Adrenal gland (tissue), 12 donors: ENCODE data around the gene ABCF3. TPM values are rescaled to one million over a fixed set of nuclear protein-coding genes. Genes with fewer than 3 reads are reported as not detected.

Experiments
- DNase-seq, 7 donors: peaks; one replicate each; pipeline ENCODE4 v3.0.0-alpha.2; 2019 to 2020
- H3K27ac ChIP-seq, 5 donors: fragments of 200-600 bp; sonication (generic) in 4 of 5; 1 replicate in 3 of 5; 2 replicates in 2 of 5; pipeline versions ENCODE4 v1.5.1 to v1.8.0; 2016 to 2020; ENCODE audit warnings: mild to moderate bottlenecking in 1 of 5
- H3K27me3 ChIP-seq: fragments of 200-600 bp; 2 replicates; pipeline ENCODE4 v1.8.0; 2021
- H3K36me3 ChIP-seq, 2 donors: fragments of 200-600 bp; replicated peaks in 1 of 2; 1 replicate in 1 of 2; 2 replicates in 1 of 2; pipeline versions ENCODE4 v1.5.1 to v1.8.0; 2018 to 2022
- H3K4me1 ChIP-seq, 2 donors: fragments of 200-600 bp; replicated peaks in 1 of 2; 1 replicate in 1 of 2; 2 replicates in 1 of 2; pipeline versions ENCODE4 v1.5.1 to v1.8.0; 2018 to 2021
- H3K4me3 ChIP-seq, 4 donors: fragments of 200-600 bp; sonication (generic) in 3 of 4; one replicate each; pipeline ENCODE4 v1.5.1; 2016 to 2018
- H3K9me3 ChIP-seq, 3 donors: fragments of 200-600 bp; sonication (generic) in 1 of 3; replicated peaks in 1 of 3; 1 replicate in 2 of 3; 2 replicates in 1 of 3; pipeline versions ENCODE4 v1.5.1 to v1.8.0; 2016 to 2021
- POLR2A ChIP-seq, 2 donors: fragments of 450-650 bp; IDR thresholded peaks; one replicate each; pipeline ENCODE4 v1.6.1; 2017; ENCODE audit warnings: antibody characterized with exemption in 2 of 2, mild to moderate bottlenecking in 2 of 2, moderate library complexity in 1 of 2
- WGBS, 4 donors: extraction: QIAGEN DNeasy Blood & Tissue Kit in 2 of 4; methylation state at CpG; one replicate each; pipeline versions ENCODE4 v1.1.5 to v1.1.7; 2013 to 2017; 5-methylcytosine and 5-hydroxymethylcytosine counted together
- intact Hi-C, 2 donors: fragments of 100-400 bp; cut with DNase I; formaldehyde crosslinking; loops; one replicate each; pipeline versions ENCODE4 v1.14.1 to v1.15.0; 2022 to 2023
- polyA plus RNA-seq, 3 donors: library from polyadenylated mRNA; stranded (reverse); fragments of 200-250 nt in 2 of 3; fragments of 350-450 nt in 1 of 3; fragmentation: Illumina TruSeq in 1 of 3; extraction: RNeasy Lipid Tissue Mini Kit (QIAGEN cat#74804) in 1 of 3; gene quantifications; one replicate each; pipeline ENCODE4 v1.2.3, GENCODE V29; 2013 to 2014
- total RNA-seq, 9 donors: library from RNA; depleted of rRNA in 4 of 9; stranded (reverse); fragments of >200 nt in 4 of 9; fragments of 120-200 nt in 1 of 9; fragmentation: NEBNext Ultra II Directional in 1 of 9; extraction: Animal tissue kit (Norgen Biotek cat#: 25700) in 1 of 9; gene quantifications; one replicate each; pipeline versions ENCODE4 v1.1.0 to v1.2.4, GENCODE V29; 2013 to 2023
- TF ChIP-seq, protein P1 (sequence below), 6 experiments: fragments of 450-650 bp in 4 of 6; fragments of 200-600 bp in 2 of 6; sonication (generic) in 1 of 6; IDR thresholded peaks; 1 replicate in 5 of 6; 2 replicates in 1 of 6; pipeline versions ENCODE4 v1.5.1 to v1.8.0; 2016 to 2021; ENCODE audit warnings: antibody characterized with exemption in 6 of 6, mild to moderate bottlenecking in 2 of 6, moderate library complexity in 1 of 6
- donor health status: healthy with polysubstance abuse.
- donor health status: Bipolar disorder and iron deficiency.
- donor health status: DM: yes; HTN: yes; CAD: no.
- donor health status: DM: no; HTN: no; CAD: no.
- donor health status: DM: no; HTN: no; CAD: no.
- donor health status: DM: yes; HTN: yes; CAD: no.

The ABCF3 gene
- total and polyA plus RNA-seq, 12 donors: 93.6 to 353 (median 201) TPM

GRCh38 chr3:184209146-184209923 lies 23.3 kb downstream of the ABCF3 start:
- intact Hi-C loops: no loop called here
- Histone ChIP-seq H3K27ac (peak overlapping the region in 4 of 5 donors; percentile 16 to 74 (median 62)), H3K27me3 (no peaks in the 10 kb centered on the region), H3K9me3 (no peaks in the 10 kb centered on the region), H3K4me1 (peaks cover 9 to 28% of the 10 kb centered on the region in 2 donors), H3K36me3 (no peaks in the 10 kb centered on the region), H3K4me3 (no peak overlapping the region)
- 26 to 30% (median 28%) methylated on average over 11 of the region's 11 CpGs for WGBS, 4 donors
- no peak for TF ChIP-seq POLR2A (IDR thresholded peaks at IDR 0.05)
- TF ChIP-seq, protein P1, sequence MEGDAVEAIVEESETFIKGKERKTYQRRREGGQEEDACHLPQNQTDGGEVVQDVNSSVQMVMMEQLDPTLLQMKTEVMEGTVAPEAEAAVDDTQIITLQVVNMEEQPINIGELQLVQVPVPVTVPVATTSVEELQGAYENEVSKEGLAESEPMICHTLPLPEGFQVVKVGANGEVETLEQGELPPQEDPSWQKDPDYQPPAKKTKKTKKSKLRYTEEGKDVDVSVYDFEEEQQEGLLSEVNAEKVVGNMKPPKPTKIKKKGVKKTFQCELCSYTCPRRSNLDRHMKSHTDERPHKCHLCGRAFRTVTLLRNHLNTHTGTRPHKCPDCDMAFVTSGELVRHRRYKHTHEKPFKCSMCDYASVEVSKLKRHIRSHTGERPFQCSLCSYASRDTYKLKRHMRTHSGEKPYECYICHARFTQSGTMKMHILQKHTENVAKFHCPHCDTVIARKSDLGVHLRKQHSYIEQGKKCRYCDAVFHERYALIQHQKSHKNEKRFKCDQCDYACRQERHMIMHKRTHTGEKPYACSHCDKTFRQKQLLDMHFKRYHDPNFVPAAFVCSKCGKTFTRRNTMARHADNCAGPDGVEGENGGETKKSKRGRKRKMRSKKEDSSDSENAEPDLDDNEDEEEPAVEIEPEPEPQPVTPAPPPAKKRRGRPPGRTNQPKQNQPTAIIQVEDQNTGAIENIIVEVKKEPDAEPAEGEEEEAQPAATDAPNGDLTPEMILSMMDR (IDR thresholded peaks at IDR 0.05): peak in 1 of 6 experiments; percentile 8
- peak in 1 of 7 donors; percentile 53 for DNase-seq

GRCh38 chr3:184211297-184211696 lies 25.3 kb downstream of the ABCF3 start:
- WGBS, 4 donors: 34 to 48% (median 37%) methylated on average over 5 of the region's 5 CpGs
- Histone ChIP-seq H3K27ac (peak overlapping the region in 1 of 5 donors; percentile 74), H3K36me3 (no peaks in the 10 kb centered on the region), H3K9me3 (no peaks in the 10 kb centered on the region), H3K27me3 (no peaks in the 10 kb centered on the region), H3K4me3 (no peak overlapping the region), H3K4me1 (peaks cover 9 to 28% of the 10 kb centered on the region in 2 donors)
- intact Hi-C loops: no loop called here
- no peak for DNase-seq
- TF ChIP-seq, protein P1 (IDR thresholded peaks at IDR 0.05): no peak

DNA sequence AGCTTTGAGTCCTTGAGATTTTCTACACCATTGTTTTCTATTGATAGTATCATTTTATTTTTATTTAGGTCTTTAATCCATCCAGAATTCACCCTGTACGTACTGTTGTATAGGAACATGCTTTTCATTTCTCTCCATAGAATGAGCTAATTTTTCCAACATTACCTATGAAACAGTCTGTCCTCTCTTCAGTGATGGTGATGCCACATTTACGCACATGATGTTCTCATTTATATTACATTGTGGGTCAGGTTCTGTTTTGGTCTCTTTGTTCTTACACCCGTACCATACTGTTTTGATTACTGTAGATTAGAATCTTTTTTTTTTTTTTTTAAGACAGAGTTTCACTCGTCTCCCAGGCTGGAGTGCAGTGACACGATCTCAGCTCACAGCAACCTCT lies 25.7 kb downstream of the ABCF3 start:
- 57 to 70% (median 64%) methylated on average over 5 of the region's 5 CpGs for WGBS, 4 donors
- H3K4me3 ChIP-seq: no peak overlapping the region
- H3K36me3 ChIP-seq: no peaks in the 10 kb centered on the region
- intact Hi-C loops: no loop called here
- H3K4me1 ChIP-seq: peaks cover 9 to 28% of the 10 kb centered on the region in 2 donors
- H3K27ac ChIP-seq: peak overlapping the region in 1 of 5 donors; percentile 74
- TF ChIP-seq, protein P1 (IDR thresholded peaks at IDR 0.05): no peak
- no peak for TF ChIP-seq POLR2A (IDR thresholded peaks at IDR 0.05)
- no peaks in the 10 kb centered on the region for H3K27me3 ChIP-seq
- no peaks in the 10 kb centered on the region for H3K9me3 ChIP-seq
- no peak for DNase-seq

GRCh38 chr3:184218814-184219213 lies 32.8 kb downstream of the ABCF3 start:
- no peaks in the 10 kb centered on the region for H3K9me3 ChIP-seq
- H3K4me3 ChIP-seq: no peak overlapping the region
- H3K27me3 ChIP-seq: no peaks in the 10 kb centered on the region
- no peak for TF ChIP-seq POLR2A (IDR thresholded peaks at IDR 0.05)
- TF ChIP-seq, protein P1 (IDR thresholded peaks at IDR 0.05): no peak
- WGBS, 4 donors: 67 to 84% (median 77%) methylated on average over 4 of the region's 4 CpGs
- no peaks in the 10 kb centered on the region for H3K4me1 ChIP-seq
- intact Hi-C loops: no loop called here
- no peak for DNase-seq
- H3K27ac ChIP-seq: no peak overlapping the region
- no peaks in the 10 kb centered on the region for H3K36me3 ChIP-seq
